NCI-H2227 treated with DMSO at 0.1 percent for 48 hours (cell line): ENCODE measurements around the gene MRM3.
"Not testable (repeated sequence)": the region's sequence is repeated elsewhere in the genome, so short reads cannot be mapped to it uniquely, and the experiment has no call there.

Source experiments
- DNase-seq: peaks from one replicate; lab custom pipeline; 2025; lab: John Stamatoyannopoulos, UW

Gene MRM3

DNA sequence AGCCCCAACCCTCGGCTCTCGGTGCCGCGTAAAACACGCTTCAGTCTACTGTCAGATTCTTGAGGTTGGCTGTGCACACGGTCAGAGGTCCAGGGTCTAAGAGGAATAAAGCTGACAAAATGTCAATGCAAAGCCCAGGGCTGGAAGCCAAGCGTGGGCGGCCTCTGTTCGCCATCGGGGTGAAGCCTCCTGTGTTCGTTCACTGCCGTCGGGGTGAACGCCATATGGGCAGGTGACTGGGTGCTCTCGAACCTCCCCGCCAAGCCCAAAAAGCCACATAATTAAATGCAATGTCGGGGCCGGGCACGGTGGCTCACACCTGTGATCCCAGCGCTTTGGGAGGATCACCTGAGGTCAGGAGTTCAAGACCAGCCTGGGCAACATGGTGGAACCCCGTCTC, 44.6 kb downstream of the MRM3 start:
- DNase-seq: no peak

DNA sequence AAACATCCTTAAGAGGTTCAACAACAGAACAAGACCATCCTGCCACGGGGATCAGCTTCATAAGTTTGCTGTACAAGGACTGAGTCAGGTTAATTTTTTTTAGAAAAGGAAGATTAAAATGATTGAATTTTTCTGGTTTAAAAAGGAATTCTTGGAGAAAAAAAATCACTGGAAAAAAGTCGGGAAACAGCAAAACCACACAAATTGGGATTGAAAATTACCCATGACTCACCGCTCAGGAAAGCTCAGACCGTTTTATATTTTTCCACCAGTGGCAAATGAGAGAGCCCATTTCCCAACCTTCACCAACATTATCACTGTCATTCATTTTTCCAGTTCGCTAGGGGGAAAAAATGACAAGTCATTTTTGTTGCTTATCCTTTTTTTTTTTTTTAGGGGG, 46.6 kb downstream of the MRM3 start:
- no peak for DNase-seq

DNA sequence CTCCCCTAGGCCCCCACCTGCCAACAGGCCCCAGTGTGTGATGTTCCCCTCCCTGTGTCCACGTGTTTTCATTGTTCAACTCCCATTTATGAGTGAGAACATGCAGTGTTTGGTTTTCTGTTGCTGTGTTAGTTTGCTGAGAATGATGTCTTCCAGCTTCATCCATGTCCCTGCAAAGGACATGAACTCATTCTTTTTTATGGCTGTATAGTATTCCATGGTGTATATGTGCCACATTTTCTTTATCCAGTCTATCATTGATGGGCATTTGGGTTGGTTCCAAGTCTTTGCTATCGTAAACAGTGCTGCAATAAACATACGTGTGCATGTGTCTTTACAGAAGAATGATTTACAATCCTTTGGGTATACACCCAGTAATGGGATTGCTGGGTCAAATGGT, 47.5 kb downstream of the MRM3 start:
- not testable (repeated sequence) for DNase-seq

DNA sequence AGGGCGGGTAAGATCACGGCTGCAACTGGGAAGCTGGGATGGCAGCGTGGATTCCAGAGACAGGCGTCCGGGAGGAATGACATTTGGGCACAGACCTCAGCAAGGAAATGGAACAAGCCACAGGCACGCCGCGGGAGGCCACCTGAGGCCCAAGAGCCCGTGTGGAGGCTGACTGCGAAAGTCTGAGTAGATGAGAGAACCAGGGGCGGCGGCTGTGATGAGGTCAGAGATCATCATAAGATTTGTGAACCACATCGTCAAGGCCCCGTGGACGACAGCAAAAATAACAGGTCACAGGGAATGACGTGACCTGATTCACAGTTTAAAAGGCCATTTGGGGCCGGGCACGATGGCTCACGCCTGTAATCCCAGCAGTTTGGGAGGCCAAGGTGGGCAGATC, 48.2 kb downstream of the MRM3 start:
- no peak for DNase-seq

DNA sequence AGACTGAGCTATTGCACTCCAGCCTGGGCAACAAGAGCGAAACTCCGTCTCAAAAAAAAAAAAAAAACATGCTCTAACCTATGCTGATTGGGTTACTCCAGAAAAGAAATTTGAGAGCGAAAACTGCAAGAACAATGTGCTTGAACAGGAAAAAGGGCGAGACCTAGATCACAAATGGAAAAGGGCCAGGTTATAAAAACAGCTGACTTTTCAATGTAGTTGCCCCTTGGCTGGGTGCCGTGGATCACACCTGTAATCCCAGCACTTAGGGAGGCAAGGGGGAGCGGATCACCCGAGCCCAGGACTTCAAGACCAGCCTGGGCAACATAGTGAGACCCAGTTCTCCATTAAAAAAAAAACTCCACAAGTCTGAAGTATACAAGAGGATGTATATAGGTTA, 48.8 kb downstream of the MRM3 start:
- DNase-seq: no peak

DNA sequence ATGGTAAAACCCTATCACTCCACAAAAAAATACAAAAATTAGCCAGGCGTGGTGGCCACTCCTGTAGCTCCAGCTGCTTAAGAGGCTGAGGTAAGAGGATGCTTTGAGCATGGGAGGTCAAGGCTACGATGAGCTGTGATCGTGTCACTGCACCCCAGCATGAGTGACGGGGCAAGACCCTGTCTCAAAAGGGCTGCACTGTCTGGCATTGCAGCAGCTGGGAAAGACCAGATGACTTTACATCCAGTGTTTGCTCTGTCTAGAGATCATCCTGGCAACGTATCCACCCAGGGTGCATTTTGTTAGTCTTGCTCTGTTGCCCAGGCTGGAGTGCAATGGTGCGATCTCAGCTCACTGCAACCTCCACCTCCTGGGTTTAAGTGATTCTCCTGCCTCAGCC, 52.0 kb downstream of the MRM3 start:
- DNase-seq: no peak

DNA sequence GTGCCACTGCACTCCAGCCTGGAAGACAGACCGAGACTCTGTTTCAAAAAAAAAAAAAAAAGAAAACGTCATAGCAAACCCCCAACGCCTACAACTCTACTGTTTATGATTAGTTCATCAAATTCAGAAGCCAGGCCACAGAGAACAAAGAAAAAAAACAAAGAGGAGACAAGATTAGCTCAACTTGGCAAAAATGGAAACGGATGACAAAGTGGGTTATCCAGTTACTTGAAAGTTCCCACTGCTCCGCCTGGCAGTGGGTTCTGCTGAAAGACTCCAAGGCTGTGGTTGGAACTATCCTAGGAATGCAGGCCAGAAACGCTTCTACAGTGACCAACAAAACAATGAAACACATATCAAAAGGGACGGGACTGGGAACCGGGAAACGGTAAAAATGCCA, 53.1 kb downstream of the MRM3 start:
- DNase-seq: no peak

DNA sequence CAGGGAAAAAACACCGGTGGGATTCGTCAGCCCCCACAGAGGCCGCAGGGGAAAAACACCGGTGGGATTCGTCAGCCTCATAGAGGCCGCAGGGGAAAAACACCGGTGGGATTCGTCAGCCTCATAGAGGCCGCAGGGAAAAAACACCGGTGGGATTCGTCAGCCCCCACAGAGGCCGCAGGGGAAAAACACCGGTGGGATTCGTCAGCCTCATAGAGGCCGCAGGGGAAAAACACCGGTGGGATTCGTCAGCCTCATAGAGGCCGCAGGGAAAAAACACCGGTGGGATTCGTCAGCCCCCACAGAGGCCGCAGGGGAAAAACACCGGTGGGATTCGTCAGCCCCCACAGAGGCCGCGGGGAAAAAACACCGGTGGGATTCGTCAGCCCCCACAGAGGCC, 53.6 kb downstream of the MRM3 start:
- DNase-seq: not testable (repeated sequence)

DNA sequence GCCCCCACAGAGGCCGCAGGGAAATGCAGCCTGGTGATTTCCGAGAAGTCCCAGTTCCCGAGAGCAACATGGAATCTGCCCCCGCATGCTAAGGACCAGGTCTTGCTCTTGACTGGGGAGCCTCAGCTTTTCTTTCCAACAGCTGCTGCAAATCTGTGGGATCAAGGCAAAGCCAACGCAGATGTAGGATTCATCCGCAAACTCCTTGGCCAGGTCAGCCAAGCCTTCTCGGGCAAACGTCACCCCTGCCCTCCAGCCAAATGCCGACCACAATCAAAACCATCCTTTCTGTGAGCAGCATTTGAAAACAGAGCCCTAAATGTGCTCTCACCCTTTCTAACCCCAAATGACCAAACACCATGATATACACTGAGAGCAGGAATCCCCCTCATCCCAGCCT, 54.0 kb downstream of the MRM3 start:
- no peak for DNase-seq

DNA sequence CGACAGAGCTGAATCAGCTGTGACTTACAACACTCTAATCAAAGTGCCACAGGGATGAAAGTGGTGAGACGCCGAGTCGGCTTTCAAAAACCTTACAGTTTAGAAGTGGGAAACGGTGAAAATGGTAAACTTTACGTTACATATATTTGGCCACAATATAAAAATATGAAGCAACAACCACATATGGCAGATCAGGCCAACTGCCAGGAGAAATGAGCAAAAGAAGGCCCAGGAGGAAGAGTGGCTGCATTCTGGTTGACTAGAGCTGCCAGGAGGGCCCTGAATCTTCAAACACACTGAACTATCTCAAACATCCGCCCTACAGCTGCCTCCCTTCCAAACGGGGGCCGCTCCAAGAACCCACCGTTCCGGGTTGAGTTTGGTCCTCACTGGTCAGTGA, 56.3 kb downstream of the MRM3 start:
- no peak for DNase-seq

DNA sequence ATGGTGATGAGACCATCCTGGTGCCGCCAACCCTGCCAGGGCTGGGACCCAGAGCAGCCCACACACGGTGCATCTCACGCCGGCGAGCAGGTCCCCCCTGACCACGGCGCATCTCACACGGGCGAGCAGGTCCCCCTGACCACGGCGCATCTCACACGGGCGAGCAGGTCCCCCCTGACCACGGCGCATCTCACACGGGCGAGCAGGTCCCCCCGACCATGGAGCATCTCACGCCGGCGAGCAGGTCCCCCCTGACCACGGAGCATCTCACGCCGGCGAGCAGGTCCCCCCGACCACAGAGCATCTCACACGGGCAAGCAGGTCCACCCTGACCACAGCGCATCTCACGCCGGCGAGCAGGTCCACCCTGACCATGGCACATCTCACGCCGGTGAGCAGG, 59.2 kb downstream of the MRM3 start:
- no peak for DNase-seq
